CD4-positive, alpha-beta T cell (primary cell): ENCODE measurements around the gene BICC1. TPM values are rescaled to one million over a fixed set of nuclear protein-coding genes. Genes with fewer than 3 reads are reported as not detected.

Source experiments
- ATAC-seq: fragments of 200-7000 bp; cut with Tn5 transposase; one replicate; pipeline ENCODE4 v1.10.0; 2022; ENCODE audit warnings: mild to moderate bottlenecking; ENCODE audit not compliant: poor library complexity
- CTCF ChIA-PET: fragments of 350-600 bp; sonication (Branson Sonifier 250); formaldehyde crosslinking; loops from one replicate; lab custom pipeline; 2021; ENCODE audit warnings: antibody characterized with exemption, inconsistent platforms; lab: Charles Lee
- POLR2A ChIA-PET: fragments of 350-600 bp; sonication (Branson Sonifier 250); formaldehyde crosslinking; loops from one replicate; lab custom pipeline; 2021; ENCODE audit warnings: antibody characterized with exemption, inconsistent platforms; lab: Charles Lee
- DNase-seq, 14 experiments: peaks; one replicate each; pipeline ENCODE4 v3.0.0-alpha.2; 2013 to 2020; ENCODE audit warnings: mixed read lengths in 2 of 14
- H3K27ac ChIP-seq, 2 donors: one replicate each; pipeline versions ENCODE4 v1.5.1 to v1.7.0; 2013; ENCODE audit warnings: low read length in 2 of 2, low read depth in 1 of 2, mild to moderate bottlenecking in 1 of 2
- H3K27me3 ChIP-seq, 2 experiments: 1 replicate in 1 of 2; 2 replicates in 1 of 2; pipeline versions ENCODE4 v1.6.1 to v1.7.0; 2013; ENCODE audit warnings: low read length in 2 of 2, control low read depth in 1 of 2, mild to moderate bottlenecking in 1 of 2, moderate library complexity in 1 of 2; ENCODE audit not compliant: insufficient read depth in 2 of 2, control insufficient read depth in 1 of 2
- H3K36me3 ChIP-seq: one replicate; pipeline ENCODE4 v1.6.1; 2013; ENCODE audit warnings: low read length, control low read depth; ENCODE audit not compliant: insufficient read depth
- H3K4me1 ChIP-seq: one replicate; pipeline ENCODE4 v1.6.1; 2013; ENCODE audit warnings: low read length, control low read depth; ENCODE audit not compliant: insufficient read depth
- H3K4me3 ChIP-seq: one replicate; pipeline ENCODE4 v1.5.1; 2013; ENCODE audit warnings: mild to moderate bottlenecking, low read length, moderate library complexity
- H3K9me3 ChIP-seq, 2 experiments: 1 replicate in 1 of 2; 2 replicates in 1 of 2; pipeline versions ENCODE4 v1.6.1 to v1.7.0; 2013; ENCODE audit warnings: low read length in 2 of 2, mild to moderate bottlenecking in 2 of 2, control low read depth in 1 of 2, moderate library complexity in 1 of 2; ENCODE audit not compliant: control insufficient read depth in 1 of 2, insufficient read depth in 1 of 2
- H3K27ac Mint-ChIP-seq: one replicate; pipeline ENCODE4 v1.8.0; 2020; ENCODE audit warnings: mixed read lengths
- H3K27me3 Mint-ChIP-seq: one replicate; pipeline ENCODE4 v1.8.0; 2021; ENCODE audit warnings: mixed read lengths
- H3K36me3 Mint-ChIP-seq: one replicate; pipeline ENCODE4 v1.8.0; 2021; ENCODE audit warnings: low read depth, mixed read lengths
- H3K4me1 Mint-ChIP-seq: one replicate; pipeline ENCODE4 v1.8.0; 2021; ENCODE audit warnings: low read depth, mixed read lengths
- H3K4me3 Mint-ChIP-seq: one replicate; pipeline ENCODE4 v1.8.0; 2020; ENCODE audit warnings: mild to moderate bottlenecking, mixed read lengths
- H3K9me3 Mint-ChIP-seq: one replicate; pipeline ENCODE4 v1.8.0; 2020; ENCODE audit warnings: mixed read lengths
- CTCF ChIP-seq: fragments of 200-600 bp; IDR thresholded peaks from one replicate; pipeline ENCODE4 v1.8.0; 2022; ENCODE audit warnings: antibody characterized with exemption, mild to moderate bottlenecking
- intact Hi-C, 2 experiments: fragments of 100-400 bp; cut with DNase I in 1 of 2; cut with micrococcal nuclease in 1 of 2; formaldehyde crosslinking; loops; one replicate each; pipeline versions ENCODE4 v1.15.1 to v1.9.0; 2023 to 2025; cut with DNase I, micrococcal nuclease
- total RNA-seq, 174 experiments: library from RNA in 2 of 174; stranded (reverse) in 2 of 174; gene quantifications; one replicate each; pipeline ENCODE4 v1.2.3 and lab custom pipeline; 2021 to 2026

BICC1 gene
- total RNA-seq, 2 experiments from 2014 or later = not detected

- no peak for DNase-seq
Measured at GRCh38 chr10:58565271-58565670, 52.6 kb downstream of the BICC1 start.

GRCh38 chr10:58567652-58568051, 55.0 kb downstream of the BICC1 start:
- Histone ChIP-seq H3K27ac (no peak overlapping the region), H3K4me1 (no peaks in the 10 kb centered on the region), H3K4me3 (no peak overlapping the region), H3K27me3 (no peaks in the 10 kb centered on the region), H3K36me3 (no peaks in the 10 kb centered on the region), H3K9me3 (peaks cover 4 to 6% of the 10 kb centered on the region in 2 experiments)
- H3K27ac Mint-ChIP-seq = no peak overlapping the region
- TF ChIP-seq CTCF = no peak
- peaks cover 3% of the 10 kb centered on the region for H3K9me3 Mint-ChIP-seq
- intact Hi-C loops = no loop called here
- H3K4me1 Mint-ChIP-seq = no peaks in the 10 kb centered on the region
- CTCF ChIA-PET = no interaction called here
- H3K27me3 Mint-ChIP-seq = no peaks in the 10 kb centered on the region
- H3K4me3 Mint-ChIP-seq = no peak overlapping the region
- no peaks in the 10 kb centered on the region for H3K36me3 Mint-ChIP-seq
- ATAC-seq = no peak
- no peak for DNase-seq
- POLR2A ChIA-PET = no interaction called here

More at GRCh38 chr10:58565271-58565670, 52.6 kb downstream of the BICC1 start:
- Mint-ChIP-seq H3K36me3 (no peaks in the 10 kb centered on the region), H3K9me3 (peaks cover 10% of the 10 kb centered on the region), H3K27ac (no peak overlapping the region), H3K4me1 (no peaks in the 10 kb centered on the region), H3K27me3 (no peaks in the 10 kb centered on the region), H3K4me3 (no peak overlapping the region)
- no peaks in the 10 kb centered on the region for H3K36me3 ChIP-seq
- H3K27me3 ChIP-seq = no peaks in the 10 kb centered on the region
- H3K4me1 ChIP-seq = no peaks in the 10 kb centered on the region
- ChIA-PET POLR2A (no interaction called here), CTCF (no interaction called here)
- H3K4me3 ChIP-seq = no peak overlapping the region
- intact Hi-C loops = no loop called here
- ATAC-seq = no peak
- TF ChIP-seq CTCF = no peak
- H3K9me3 ChIP-seq = peaks cover 7 to 17% of the 10 kb centered on the region in 2 experiments
- H3K27ac ChIP-seq = no peak overlapping the region

GRCh38 chr10:58568428-58568935, 55.8 kb downstream of the BICC1 start:
- Histone ChIP-seq H3K27me3 (no peaks in the 10 kb centered on the region), H3K4me1 (no peaks in the 10 kb centered on the region), H3K27ac (no peak overlapping the region), H3K36me3 (no peaks in the 10 kb centered on the region), H3K4me3 (no peak overlapping the region), H3K9me3 (no peaks in the 10 kb centered on the region)
- Mint-ChIP-seq H3K9me3 (peaks cover under 1% of the 10 kb centered on the region), H3K4me1 (no peaks in the 10 kb centered on the region), H3K27me3 (no peaks in the 10 kb centered on the region), H3K4me3 (no peak overlapping the region), H3K36me3 (no peaks in the 10 kb centered on the region), H3K27ac (no peak overlapping the region)
- ChIA-PET CTCF (no interaction called here), POLR2A (no interaction called here)
- intact Hi-C loops = no loop called here
- no peak for ATAC-seq
- no peak for DNase-seq
- TF ChIP-seq CTCF = no peak
